ENCODE data around the gene MGRN1.

Gene MGRN1

GRCh38 chr16:4661661-4662060, 37.0 kb downstream of the MGRN1 start:
- TF ChIP-seq GATA3 (IDR thresholded peaks at IDR 0.05; ENCODE audit: low read depth, low read length) (no peak), GATA2 (IDR thresholded peaks at IDR 0.05; ENCODE audit: low read depth, low read length) (no peak)

DNA sequence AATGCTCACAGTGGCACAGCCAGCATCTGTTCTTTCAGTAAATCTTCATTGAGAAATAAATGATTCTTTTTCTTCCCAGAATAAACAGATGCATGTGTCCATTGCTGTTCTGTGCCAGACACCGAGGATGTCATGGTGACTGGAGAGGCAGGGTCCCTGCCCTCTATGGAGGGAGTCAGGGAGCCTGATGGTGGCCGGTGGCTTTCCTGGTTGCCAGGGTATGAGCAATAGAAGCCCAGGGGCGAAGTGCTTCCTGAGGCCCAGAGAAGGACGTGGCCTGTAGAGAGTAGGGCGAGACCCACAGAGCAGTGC, 38.8 kb downstream of the MGRN1 start:
- TF ChIP-seq GATA2 (IDR thresholded peaks at IDR 0.05; ENCODE audit: low read depth, low read length) (no peak), GATA3 (IDR thresholded peaks at IDR 0.05; ENCODE audit: low read depth, low read length) (no peak)

GRCh38 chr16:4663777-4664465, 39.3 kb downstream of the MGRN1 start:
- TF ChIP-seq GATA3 (IDR thresholded peaks at IDR 0.05; ENCODE audit: low read depth, low read length) (no peak), GATA2 (IDR thresholded peaks at IDR 0.05; ENCODE audit: low read depth, low read length) (no peak)

GRCh38 chr16:4664538-4665418, 40.2 kb downstream of the MGRN1 start:
- no peak for TF ChIP-seq GATA3 (IDR thresholded peaks at IDR 0.05; ENCODE audit: low read depth, low read length)
- no peak for TF ChIP-seq GATA2 (IDR thresholded peaks at IDR 0.05; ENCODE audit: low read depth, low read length)

- TF ChIP-seq GATA2 (IDR thresholded peaks at IDR 0.05; ENCODE audit: low read depth, low read length) (no peak), GATA3 (IDR thresholded peaks at IDR 0.05; ENCODE audit: low read depth, low read length) (no peak)
Measured at GRCh38 chr16:4666537-4667202, 42.0 kb downstream of the MGRN1 start.

DNA sequence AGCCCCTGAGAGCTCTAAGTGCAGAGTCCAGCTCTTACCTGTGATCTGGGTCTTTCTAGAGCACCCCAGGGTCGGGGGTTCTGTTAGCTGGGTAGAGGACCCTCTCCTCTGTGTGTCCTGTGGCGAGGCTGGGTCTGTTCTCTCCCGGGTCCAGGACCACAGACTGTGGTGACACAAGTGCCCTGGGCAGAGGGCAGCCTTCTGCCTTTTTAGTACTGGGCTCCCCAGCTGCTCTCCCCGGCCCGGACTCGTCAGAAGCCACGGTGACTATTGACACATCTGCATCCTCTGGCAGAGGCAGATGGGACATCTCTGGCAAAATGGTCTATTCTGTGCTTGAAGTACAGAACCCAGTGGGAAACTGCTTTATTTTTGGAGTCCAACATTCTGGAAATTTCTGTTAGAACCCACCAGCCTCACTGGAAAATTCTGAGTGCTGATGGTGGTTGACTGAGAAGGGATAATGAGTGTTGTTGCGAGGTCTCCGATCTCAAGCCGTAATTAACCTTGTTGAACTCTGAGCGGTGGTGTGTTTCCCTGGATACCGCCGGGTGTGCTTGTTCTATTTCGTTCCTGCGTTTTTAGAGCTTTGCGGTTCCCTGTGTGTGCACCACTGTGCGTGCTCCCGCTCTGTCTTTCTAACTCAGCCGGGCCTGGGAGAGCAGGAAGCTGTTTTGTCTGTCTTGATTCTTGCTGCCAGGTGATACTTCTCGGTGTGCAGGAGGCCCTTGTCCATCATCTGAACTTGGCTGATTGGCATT, 42.8 kb downstream of the MGRN1 start:
- no peak for TF ChIP-seq GATA3 (IDR thresholded peaks at IDR 0.05; ENCODE audit: low read depth, low read length)
- no peak for TF ChIP-seq GATA2 (IDR thresholded peaks at IDR 0.05; ENCODE audit: low read depth, low read length)

GRCh38 chr16:4668313-4668960, 43.8 kb downstream of the MGRN1 start:
- no peak for TF ChIP-seq GATA2 (IDR thresholded peaks at IDR 0.05; ENCODE audit: low read depth, low read length)
- TF ChIP-seq GATA3 (IDR thresholded peaks at IDR 0.05; ENCODE audit: low read depth, low read length) = no peak

DNA sequence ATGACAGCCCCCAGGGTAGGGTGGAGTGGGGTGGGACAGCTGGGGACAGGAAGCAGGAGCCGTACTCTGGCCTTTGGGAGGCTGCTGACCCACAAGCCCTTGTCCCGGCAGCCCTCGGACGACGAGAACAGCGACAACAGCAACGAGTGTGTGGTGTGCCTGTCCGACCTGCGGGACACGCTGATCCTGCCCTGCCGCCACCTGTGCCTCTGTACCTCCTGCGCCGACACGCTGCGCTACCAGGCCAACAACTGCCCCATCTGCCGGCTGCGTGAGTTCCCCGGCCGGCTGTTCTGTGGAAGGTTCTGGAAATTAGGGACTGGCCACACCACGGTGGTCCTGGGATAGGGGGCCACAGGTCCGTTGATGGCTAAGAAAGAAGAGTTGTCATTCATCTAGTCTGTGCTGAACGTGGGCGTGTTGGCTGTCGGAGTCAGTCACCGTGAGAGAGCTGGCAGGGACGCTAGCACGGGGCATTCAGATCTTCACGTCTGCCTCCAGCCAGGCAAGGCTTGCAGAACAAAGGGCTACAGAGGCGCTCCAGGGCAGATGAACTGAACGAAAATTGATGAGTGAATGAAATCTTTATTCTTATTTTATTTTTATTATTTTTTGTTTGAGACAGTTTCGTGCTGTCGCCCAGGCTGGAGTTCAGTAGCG, 48.9 kb downstream of the MGRN1 start:
- TF ChIP-seq GATA3 (IDR thresholded peaks at IDR 0.05; ENCODE audit: low read depth, low read length) (no peak), GATA2 (IDR thresholded peaks at IDR 0.05; ENCODE audit: low read depth, low read length) (no peak)

GRCh38 chr16:4674926-4675530, 50.4 kb downstream of the MGRN1 start:
- TF ChIP-seq GATA3 (IDR thresholded peaks at IDR 0.05; ENCODE audit: low read depth, low read length) = no peak
- TF ChIP-seq GATA2 (IDR thresholded peaks at IDR 0.05; ENCODE audit: low read depth, low read length) = no peak

DNA sequence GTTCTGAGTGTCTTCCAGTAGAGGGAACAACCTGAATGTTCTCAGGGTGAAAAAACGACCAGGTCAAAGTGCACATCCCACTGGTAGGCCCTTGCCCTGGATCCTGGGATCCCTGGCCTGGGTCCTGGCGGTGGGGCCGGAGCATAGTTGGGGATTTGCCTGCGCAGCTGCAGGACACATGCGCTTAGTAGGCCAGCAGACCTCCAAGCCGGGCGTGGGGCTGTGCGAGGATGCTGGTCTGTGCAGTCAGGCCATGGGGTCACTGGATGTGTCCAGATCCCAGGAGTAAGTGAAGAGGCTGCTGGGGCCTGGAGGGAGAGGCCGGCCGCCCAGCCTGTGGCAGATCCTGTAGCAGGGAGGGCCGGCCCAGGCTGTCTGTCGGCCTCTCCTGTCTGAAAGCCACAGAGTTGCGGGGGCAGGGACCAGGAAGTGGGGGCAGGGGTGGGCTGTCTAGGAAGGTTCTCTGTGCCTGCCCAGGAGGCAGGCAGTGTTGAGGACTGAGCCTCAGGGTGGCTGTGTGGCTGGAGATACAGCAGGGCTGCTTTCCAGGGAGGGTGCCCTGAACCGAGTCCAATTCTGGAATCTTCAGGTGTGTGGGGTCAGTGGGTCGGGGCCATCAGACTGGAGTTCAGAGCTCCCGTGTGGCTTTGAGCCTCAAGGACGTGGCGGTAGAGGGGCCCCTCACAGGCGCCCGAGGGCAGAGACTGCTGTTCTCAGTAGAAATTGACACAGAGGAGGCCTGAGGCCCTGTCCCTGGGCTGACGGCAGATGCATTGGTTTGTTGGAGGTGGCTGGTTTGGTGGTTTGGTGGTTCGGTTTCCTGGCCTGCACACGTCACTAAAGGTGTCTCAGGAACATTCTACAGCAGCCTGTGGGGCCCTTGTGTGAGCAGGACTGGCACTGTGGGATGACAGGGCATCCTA, 51.5 kb downstream of the MGRN1 start:
- no peak for TF ChIP-seq GATA3 (IDR thresholded peaks at IDR 0.05; ENCODE audit: low read depth, low read length)
- TF ChIP-seq GATA2 (IDR thresholded peaks at IDR 0.05; ENCODE audit: low read depth, low read length) = no peak

- TF ChIP-seq GATA3 (IDR thresholded peaks at IDR 0.05; ENCODE audit: low read depth, low read length) (no peak), GATA2 (IDR thresholded peaks at IDR 0.05; ENCODE audit: low read depth, low read length) (no peak)
Measured at GRCh38 chr16:4676831-4677230, 52.2 kb downstream of the MGRN1 start.

DNA sequence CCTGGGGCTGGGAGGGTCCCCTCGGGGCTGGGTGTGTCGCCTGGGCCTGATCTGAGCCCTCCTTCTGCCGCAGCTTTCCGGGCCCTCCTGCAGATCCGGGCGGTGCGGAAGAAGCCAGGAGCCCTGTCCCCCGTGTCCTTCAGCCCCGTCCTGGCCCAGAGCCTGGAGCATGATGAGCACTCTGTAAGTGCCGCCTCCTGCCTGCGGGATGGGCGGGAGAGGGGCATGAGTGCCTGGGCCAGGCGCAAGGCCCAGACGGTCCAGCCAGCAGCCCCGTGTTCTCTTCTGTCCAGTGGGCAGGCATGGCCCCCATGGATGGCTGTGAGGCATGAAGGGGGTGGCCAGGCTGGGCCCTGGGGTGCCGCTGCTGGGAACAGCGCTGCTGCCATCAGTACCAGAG, 52.8 kb downstream of the MGRN1 start:
- TF ChIP-seq GATA3 (IDR thresholded peaks at IDR 0.05; ENCODE audit: low read depth, low read length) = no peak
- TF ChIP-seq GATA2 (IDR thresholded peaks at IDR 0.05; ENCODE audit: low read depth, low read length) = no peak
